ENCODE data around the gene ANKRD63.
A peak's percentile ranks its signal among the peaks of the same experiment; 100 is the strongest.

ANKRD63 gene

GRCh38 chr15:40281057-40281800 lies 1.6 kb downstream of the ANKRD63 start:
- TF ChIP-seq, protein P1, sequence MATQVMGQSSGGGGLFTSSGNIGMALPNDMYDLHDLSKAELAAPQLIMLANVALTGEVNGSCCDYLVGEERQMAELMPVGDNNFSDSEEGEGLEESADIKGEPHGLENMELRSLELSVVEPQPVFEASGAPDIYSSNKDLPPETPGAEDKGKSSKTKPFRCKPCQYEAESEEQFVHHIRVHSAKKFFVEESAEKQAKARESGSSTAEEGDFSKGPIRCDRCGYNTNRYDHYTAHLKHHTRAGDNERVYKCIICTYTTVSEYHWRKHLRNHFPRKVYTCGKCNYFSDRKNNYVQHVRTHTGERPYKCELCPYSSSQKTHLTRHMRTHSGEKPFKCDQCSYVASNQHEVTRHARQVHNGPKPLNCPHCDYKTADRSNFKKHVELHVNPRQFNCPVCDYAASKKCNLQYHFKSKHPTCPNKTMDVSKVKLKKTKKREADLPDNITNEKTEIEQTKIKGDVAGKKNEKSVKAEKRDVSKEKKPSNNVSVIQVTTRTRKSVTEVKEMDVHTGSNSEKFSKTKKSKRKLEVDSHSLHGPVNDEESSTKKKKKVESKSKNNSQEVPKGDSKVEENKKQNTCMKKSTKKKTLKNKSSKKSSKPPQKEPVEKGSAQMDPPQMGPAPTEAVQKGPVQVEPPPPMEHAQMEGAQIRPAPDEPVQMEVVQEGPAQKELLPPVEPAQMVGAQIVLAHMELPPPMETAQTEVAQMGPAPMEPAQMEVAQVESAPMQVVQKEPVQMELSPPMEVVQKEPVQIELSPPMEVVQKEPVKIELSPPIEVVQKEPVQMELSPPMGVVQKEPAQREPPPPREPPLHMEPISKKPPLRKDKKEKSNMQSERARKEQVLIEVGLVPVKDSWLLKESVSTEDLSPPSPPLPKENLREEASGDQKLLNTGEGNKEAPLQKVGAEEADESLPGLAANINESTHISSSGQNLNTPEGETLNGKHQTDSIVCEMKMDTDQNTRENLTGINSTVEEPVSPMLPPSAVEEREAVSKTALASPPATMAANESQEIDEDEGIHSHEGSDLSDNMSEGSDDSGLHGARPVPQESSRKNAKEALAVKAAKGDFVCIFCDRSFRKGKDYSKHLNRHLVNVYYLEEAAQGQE (IDR thresholded peaks at IDR 0.05; ENCODE audit: low read depth) = no peak
- TF ChIP-seq NFIC (IDR thresholded peaks at IDR 0.05) = no peak
- no peak for TF ChIP-seq TCF12 (IDR thresholded peaks at IDR 0.05; ENCODE audit: low read depth)
- no peak for TF ChIP-seq ZBTB7A (IDR thresholded peaks at IDR 0.05; ENCODE audit: low read depth)
- TF ChIP-seq TEAD4 (IDR thresholded peaks at IDR 0.05) = no peak
- TF ChIP-seq YY1 (IDR thresholded peaks at IDR 0.05; ENCODE audit: low read depth) = no peak
- no peak for TF ChIP-seq RAD21 (IDR thresholded peaks at IDR 0.05; ENCODE audit: low read depth)
- no peak for TF ChIP-seq CREB1 (IDR thresholded peaks at IDR 0.05; ENCODE audit: low read depth)
- no peak for TF ChIP-seq EP300 (IDR thresholded peaks at IDR 0.05; ENCODE audit: borderline replicate concordance)
- TF ChIP-seq FOXM1 (IDR thresholded peaks at IDR 0.05; ENCODE audit: borderline replicate concordance, low read depth) = no peak
- TF ChIP-seq EGR1 (IDR thresholded peaks at IDR 0.05) = no peak

- TF ChIP-seq TEAD4 (IDR thresholded peaks at IDR 0.05) (no peak), ZBTB7A (IDR thresholded peaks at IDR 0.05; ENCODE audit: low read depth) (no peak), EP300 (IDR thresholded peaks at IDR 0.05; ENCODE audit: borderline replicate concordance) (no peak), TAF1 (IDR thresholded peaks at IDR 0.05; ENCODE audit: low read depth) (no peak), RAD21 (IDR thresholded peaks at IDR 0.05; ENCODE audit: low read depth) (no peak), YY1 (IDR thresholded peaks at IDR 0.05; ENCODE audit: low read depth) (no peak), NFIC (IDR thresholded peaks at IDR 0.05) (no peak), EGR1 (IDR thresholded peaks at IDR 0.05) (no peak), FOXM1 (IDR thresholded peaks at IDR 0.05; ENCODE audit: borderline replicate concordance, low read depth) (no peak), TCF12 (IDR thresholded peaks at IDR 0.05; ENCODE audit: low read depth) (no peak), USF1 (IDR thresholded peaks at IDR 0.05) (no peak), CREB1 (IDR thresholded peaks at IDR 0.05; ENCODE audit: low read depth) (no peak)
- TF ChIP-seq, protein P2, sequence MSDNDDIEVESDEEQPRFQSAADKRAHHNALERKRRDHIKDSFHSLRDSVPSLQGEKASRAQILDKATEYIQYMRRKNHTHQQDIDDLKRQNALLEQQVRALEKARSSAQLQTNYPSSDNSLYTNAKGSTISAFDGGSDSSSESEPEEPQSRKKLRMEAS (IDR thresholded peaks at IDR 0.05) = no peak
- TF ChIP-seq, protein P1 (IDR thresholded peaks at IDR 0.05; ENCODE audit: low read depth) = no peak
Measured at GRCh38 chr15:40280260-40281056, 2.4 kb downstream of the ANKRD63 start.

DNA sequence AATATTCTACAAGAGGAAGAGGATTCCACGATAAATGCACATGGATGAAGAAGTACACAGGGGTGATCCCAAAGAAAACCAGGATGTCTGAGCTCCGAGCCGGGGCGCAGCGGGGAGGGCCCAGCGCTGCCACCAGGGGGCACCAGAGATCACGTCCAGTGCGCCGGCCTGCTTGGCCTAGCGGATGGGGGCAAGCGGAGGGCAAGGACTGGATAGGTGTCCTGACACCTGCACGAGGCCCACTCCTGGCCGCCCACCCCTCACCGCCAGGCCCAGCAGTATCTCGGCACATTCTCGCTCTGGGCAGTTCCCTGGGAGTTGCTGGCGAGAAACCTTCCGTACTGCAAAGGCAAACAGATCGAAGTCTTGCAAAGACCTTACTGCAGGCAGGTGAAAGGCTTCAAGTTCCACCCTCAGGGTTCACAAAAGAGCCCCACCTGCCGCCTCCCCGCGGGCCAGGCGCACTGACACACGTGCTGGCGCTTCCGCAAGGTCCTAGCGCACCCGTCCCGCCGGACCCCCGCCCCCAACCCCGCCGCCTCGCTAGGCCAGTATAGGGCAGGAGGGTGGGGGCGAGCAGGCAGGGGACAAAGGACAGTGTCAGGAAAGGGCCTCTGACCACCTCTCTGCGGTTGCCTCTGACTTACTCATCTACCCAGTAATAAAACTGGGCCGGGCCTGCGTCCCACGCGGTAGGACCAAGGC lies 3.3 kb downstream of the ANKRD63 start:
- TF ChIP-seq RAD21 (IDR thresholded peaks at IDR 0.05; ENCODE audit: low read depth) = peak; percentile 89
- TF ChIP-seq USF1 (IDR thresholded peaks at IDR 0.05) = no peak
- TF ChIP-seq, protein P2 (IDR thresholded peaks at IDR 0.05) = 0 out of 2 replicates have a peak, but pooled peaks have one; percentile 33
- no peak for TF ChIP-seq CEBPB (IDR thresholded peaks at IDR 0.05)

DNA sequence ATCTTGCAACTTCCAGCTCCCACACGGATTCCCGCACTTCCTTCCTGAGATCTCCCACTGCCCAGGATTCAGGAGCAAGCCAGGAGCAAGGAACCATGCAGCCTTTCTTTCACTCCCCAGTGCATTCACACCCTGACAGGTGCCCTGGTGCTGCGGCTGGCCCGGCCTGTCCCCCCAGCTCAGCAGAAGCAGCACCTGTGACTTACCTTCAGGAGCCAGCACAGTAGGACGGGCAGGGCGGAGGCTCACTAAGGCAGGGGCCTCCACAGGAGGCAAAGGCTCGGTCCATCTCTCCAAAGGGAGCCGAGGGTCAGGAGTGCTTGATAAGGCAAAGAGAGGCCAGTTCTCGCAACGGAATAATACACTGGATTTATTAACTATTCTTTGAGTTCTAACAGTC lies 4.8 kb downstream of the ANKRD63 start:
- TF ChIP-seq TCF12 (IDR thresholded peaks at IDR 0.05; ENCODE audit: low read depth) (no peak), EGR1 (IDR thresholded peaks at IDR 0.05) (no peak), ZBTB7A (IDR thresholded peaks at IDR 0.05; ENCODE audit: low read depth) (no peak), RAD21 (IDR thresholded peaks at IDR 0.05; ENCODE audit: low read depth) (no peak), CEBPB (IDR thresholded peaks at IDR 0.05) (no peak), NFIC (IDR thresholded peaks at IDR 0.05) (no peak)
- TF ChIP-seq, protein P2 (IDR thresholded peaks at IDR 0.05) = no peak

GRCh38 chr15:40277471-40277870 lies 5.4 kb downstream of the ANKRD63 start:
- TF ChIP-seq, protein P1 (IDR thresholded peaks at IDR 0.05; ENCODE audit: low read depth) = no peak
- TF ChIP-seq CREB1 (IDR thresholded peaks at IDR 0.05; ENCODE audit: low read depth) (no peak), CEBPB (IDR thresholded peaks at IDR 0.05) (no peak)

Data from Ishikawa (cell line).